ENCODE data around the gene PTAFR. TPM values are rescaled to one million over a fixed set of nuclear protein-coding genes. Genes with fewer than 3 reads are reported as not detected.
A peak's percentile ranks its signal among the peaks of the same experiment; 100 is the strongest.

The PTAFR gene
- total and polyA plus RNA-seq, 2 of the 8 experiments (the other 6 are each of a cell fraction or from before 2014, with no cell fraction given) = 1.2 to 4.9 TPM

DNA sequence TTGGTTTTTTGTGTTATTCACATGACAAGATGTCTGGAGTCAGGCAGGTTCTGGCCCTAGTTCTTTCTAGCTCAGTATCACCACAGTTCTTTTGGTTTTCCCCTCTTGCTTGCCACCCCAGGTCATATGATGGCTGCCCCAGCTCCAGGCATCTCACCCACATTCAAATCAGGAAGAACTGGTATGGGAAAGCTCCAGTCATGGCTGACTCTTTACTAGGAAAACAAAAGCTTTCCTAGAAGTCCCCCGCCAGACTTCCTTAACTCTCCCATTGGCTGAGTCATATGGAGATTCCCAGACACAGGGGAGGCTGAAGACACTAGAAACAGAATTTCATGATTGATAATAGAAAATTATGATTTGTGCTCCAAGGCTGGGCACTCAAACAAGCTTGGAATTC, 65.9 kb downstream of the PTAFR start:
- H2AK5ac ChIP-seq (ENCODE audit: low read depth, low read length) = no peak overlapping the region
- no peaks in the 10 kb centered on the region for H3K79me1 ChIP-seq (ENCODE audit: low read depth, low read length)
- H3K56ac ChIP-seq (replicated peaks; ENCODE audit: insufficient read length, low read depth, low read length) = no peak overlapping the region
- no peak overlapping the region for H3K9ac ChIP-seq (replicated peaks in 1 of 4; ENCODE audit: extremely low read depth in 1 of 4, low read depth in 3 of 4, low read length in 3 of 4)
- CTCF ChIA-PET (ENCODE audit: partially characterized antibody) = interaction anchor here (0.5 to 2.2 kb wide), 4 partner anchors 9 to 799 kb away, joined by 3 to 9 read pairs (median 7); no protein-coding TSS in a partner anchor
- DNase-seq (ENCODE audit: low read depth in 1 of 2, low spot score in 2 of 2) (no peak), FAIRE-seq (no peak)
- no peak overlapping the region for H2BK5ac ChIP-seq (ENCODE audit: low read depth, low read length)
- no peak overlapping the region for H3K4me3 ChIP-seq (ENCODE audit: extremely low read depth in 1 of 4, insufficient read depth in 2 of 4, low read depth in 3 of 4, low read length in 4 of 4)
- peaks cover 2% of the 10 kb centered on the region; the same call in 1 of the 2 replicates for H3K23me2 ChIP-seq (ENCODE audit: low read depth, low read length)
- H3K27ac ChIP-seq (ENCODE audit: low read depth, low read length) = no peak overlapping the region
- H3K27me3 ChIP-seq (replicated peaks in 1 of 4; ENCODE audit: control insufficient read depth in 3 of 4, extremely low read depth in 1 of 4, insufficient read depth in 3 of 4, low read length in 3 of 4) = no peaks in the 10 kb centered on the region
- H3K4me1 ChIP-seq (replicated peaks in 1 of 4; ENCODE audit: control insufficient read depth in 3 of 4, insufficient read depth in 4 of 4, low read length in 3 of 4) = no peaks in the 10 kb centered on the region; a peak in 1 of 7 replicates
- H3K36me3 ChIP-seq (ENCODE audit: control insufficient read depth in 2 of 4, insufficient read depth in 4 of 4, low read length in 3 of 4) = no peaks in the 10 kb centered on the region
- H2BK20ac ChIP-seq (ENCODE audit: low read length) = no peak overlapping the region
- no peaks in the 10 kb centered on the region for H4K20me1 ChIP-seq (replicated peaks in 1 of 2; ENCODE audit: control insufficient read depth in 1 of 2, insufficient read depth in 2 of 2, low read length in 2 of 2)
- H3K23ac ChIP-seq (ENCODE audit: insufficient read length) = no peak overlapping the region
- H3K4me2 ChIP-seq (ENCODE audit: insufficient read depth in 1 of 2, low read depth in 2 of 2, low read length in 2 of 2) = no peak overlapping the region
- no peak overlapping the region for H4K8ac ChIP-seq (ENCODE audit: extremely low read depth, insufficient read depth, low read length)
- no peak overlapping the region for H3K14ac ChIP-seq (ENCODE audit: insufficient read length)
- H4K5ac ChIP-seq (ENCODE audit: insufficient read length, low read depth, low read length) = no peak overlapping the region
- H3K18ac ChIP-seq (ENCODE audit: extremely low read depth, low read length) = no peak overlapping the region
- no peak overlapping the region for H2BK12ac ChIP-seq (ENCODE audit: low read depth, low read length)
- no peak overlapping the region for H3K4ac ChIP-seq (replicated peaks; ENCODE audit: insufficient read length, low read depth, low read length)
- no peak overlapping the region for H4K91ac ChIP-seq (replicated peaks; ENCODE audit: insufficient read length, low read length)
- 82% methylated on average over 1 of the region's 1 CpG; no CpG with 5 or more reads in 1 of the 2 experiments for WGBS, 2 experiments (ENCODE audit: extremely low coverage in 1 of 2, insufficient coverage in 1 of 2, insufficient read length in 1 of 2, insufficient replicate concordance in 2 of 2, low coverage in 1 of 2, low lambda C conversion rate in 2 of 2, missing lambda C conversion rate in 1 of 2)
- no peak overlapping the region for H2BK15ac ChIP-seq (ENCODE audit: low read length)
- H2BK120ac ChIP-seq (replicated peaks; ENCODE audit: low read depth, low read length) = no peak overlapping the region
- no peaks in the 10 kb centered on the region for H3K79me2 ChIP-seq (ENCODE audit: control insufficient read depth in 1 of 2, insufficient read depth in 2 of 2, low read length in 2 of 2)
- no peak for TF ChIP-seq JUN (IDR thresholded peaks at IDR 0.05; ENCODE audit: low read depth, low read length)
- no peak for TF ChIP-seq CTBP2 (IDR thresholded peaks at IDR 0.05; ENCODE audit: borderline replicate concordance, insufficient read depth, insufficient read length, low read length)
- TF ChIP-seq SIX5 (IDR thresholded peaks at IDR 0.05; ENCODE audit: low read depth, low read length) = no peak
- no peak for TF ChIP-seq CHD2 (IDR thresholded peaks at IDR 0.05; ENCODE audit: low read length)
- POLR2A ChIA-PET (ENCODE audit: partially characterized antibody) = interaction anchor here (0.7 kb wide), 1 partner anchor 10 kb away, joined by 3 read pairs; no protein-coding TSS in a partner anchor
- no peaks in the 10 kb centered on the region for H3K9me3 ChIP-seq (ENCODE audit: insufficient read depth in 2 of 2, low read depth in 1 of 2, low read length in 1 of 2)
- H2AFZ ChIP-seq (ENCODE audit: low read length) = 0 out of 2 replicates have a peak overlapping the region, but pooled peaks have one; percentile 55
